ENCODE measurements around the gene DEGS2. TPM values are rescaled to one million over a fixed set of nuclear protein-coding genes. Genes with fewer than 3 reads are reported as not detected.
"Not testable (repeated sequence)": the region's sequence is repeated elsewhere in the genome, so short reads cannot be mapped to it uniquely, and the experiment has no call there.

Gene DEGS2
- total and polyA plus RNA-seq, 8 donors, result 1.2 to 53.0 (median 13.5) TPM

GRCh38 chr14:100159865-100160533 is 554 bp upstream of the DEGS2 start:
- 7 to 26% (median 8%) methylated on average over 11 to 39 of the region's 39 CpGs for WGBS, 5 donors
- H3K9me3 ChIP-seq, result peaks cover 2% of the 10 kb centered on the region in 4 donors
- DNase-seq, result no peak

GRCh38 chr14:100158566-100159093 is 815 bp downstream of the DEGS2 start:
- H3K4me1 ChIP-seq, result peaks cover 34 to 49% (median 42%) of the 10 kb centered on the region in 4 donors
- intact Hi-C loops (cut with DNase I; ENCODE audit: low total_unique reads), result no loop called here
- no peaks in the 10 kb centered on the region for H3K36me3 ChIP-seq
- peaks cover 17 to 57% (median 26%) of the 10 kb centered on the region in 3 donors for H3K27me3 ChIP-seq
- TF ChIP-seq POLR2AphosphoS5 (IDR thresholded peaks at IDR 0.05) (no peak), POLR2A (IDR thresholded peaks at IDR 0.05) (no peak), EP300 (IDR thresholded peaks at IDR 0.05) (no peak), CTCF (IDR thresholded peaks at IDR 0.05) (no peak)
- H3K9me3 ChIP-seq, result peaks cover 7 to 11% (median 10%) of the 10 kb centered on the region in 4 donors
- H3K27ac ChIP-seq, result peak overlapping the region; percentile 77 to 93 (median 83)
- peak in 1 of 2 donors; percentile 40 for DNase-seq
- 5 to 18% (median 7%) methylated on average over 23 to 32 of the region's 32 CpGs for WGBS, 5 donors
- peak overlapping the region; percentile 46 to 74 (median 56) for H3K4me3 ChIP-seq

More at GRCh38 chr14:100159865-100160533, 554 bp upstream of the DEGS2 start:
- peaks cover 17 to 50% (median 26%) of the 10 kb centered on the region in 3 donors for H3K27me3 ChIP-seq
- H3K27ac ChIP-seq, result peak overlapping the region; percentile 24 to 85 (median 82)
- intact Hi-C loops (cut with DNase I; ENCODE audit: low total_unique reads), result no loop called here
- H3K36me3 ChIP-seq, result no peaks in the 10 kb centered on the region
- H3K4me3 ChIP-seq, result peak overlapping the region; percentile 46 to 74 (median 56)
- TF ChIP-seq EP300 (IDR thresholded peaks at IDR 0.05) (no peak), POLR2AphosphoS5 (IDR thresholded peaks at IDR 0.05) (no peak), POLR2A (IDR thresholded peaks at IDR 0.05) (no peak), CTCF (IDR thresholded peaks at IDR 0.05) (no peak)
- peaks cover 34 to 50% (median 42%) of the 10 kb centered on the region in 4 donors for H3K4me1 ChIP-seq

DNA sequence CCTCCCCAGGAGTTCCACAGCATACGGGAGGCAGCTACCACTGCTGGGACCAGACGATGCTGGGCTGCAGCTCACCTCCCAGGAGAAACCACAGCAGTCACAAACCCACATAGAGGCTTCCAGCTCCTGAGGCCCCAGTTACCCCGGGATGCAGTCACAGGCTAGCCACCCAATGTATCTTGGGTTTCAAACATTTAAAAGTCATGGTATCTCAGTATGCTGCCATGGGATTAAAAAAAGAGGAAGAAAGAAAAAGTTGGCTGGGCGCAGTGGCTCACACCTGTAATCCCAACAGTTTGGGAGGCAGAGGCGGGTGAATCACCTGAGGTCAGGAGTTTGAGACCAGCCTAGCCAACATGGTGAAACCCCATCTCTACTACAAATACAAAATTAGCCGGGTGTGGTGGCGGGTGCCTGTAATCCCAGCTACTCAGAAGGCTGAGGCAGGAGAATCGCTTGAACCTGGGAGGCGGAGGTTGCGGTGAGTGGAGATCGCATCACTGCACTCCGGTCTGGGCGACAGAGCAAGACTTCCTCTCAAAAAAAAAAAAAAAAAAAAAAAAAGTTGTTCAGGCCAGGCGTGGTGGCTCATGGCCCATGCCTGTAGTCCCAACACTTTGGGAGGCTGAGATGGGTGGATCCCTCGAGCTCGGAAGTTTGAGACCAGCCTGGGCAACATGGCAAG is 1.8 kb downstream of the DEGS2 start:
- H3K9me3 ChIP-seq, result peaks cover 7 to 11% (median 10%) of the 10 kb centered on the region in 4 donors
- H3K4me3 ChIP-seq, result peak overlapping the region in 1 of 4 donors; percentile 0
- peaks cover 17 to 57% (median 26%) of the 10 kb centered on the region in 3 donors for H3K27me3 ChIP-seq
- peaks cover 34 to 49% (median 44%) of the 10 kb centered on the region in 4 donors for H3K4me1 ChIP-seq
- DNase-seq; intact Hi-C loops (cut with DNase I; ENCODE audit: low total_unique reads); H3K36me3 ChIP-seq: not testable (repeated sequence)
- 77 to 83% (median 81%) methylated on average over 16 of the region's 16 CpGs for WGBS, 5 donors
- peak overlapping the region in 3 of 5 donors; percentile 66 to 78 (median 75) for H3K27ac ChIP-seq

- peaks cover 17 to 63% (median 26%) of the 10 kb centered on the region in 3 donors for H3K27me3 ChIP-seq
Measured at GRCh38 chr14:100156776-100157175, 2.7 kb downstream of the DEGS2 start.

More at GRCh38 chr14:100156776-100157175, 2.7 kb downstream of the DEGS2 start:
- WGBS, 5 donors, result 49 to 71% (median 54%) methylated on average over 5 to 6 of the region's 6 CpGs
- peaks cover 7 to 11% (median 10%) of the 10 kb centered on the region in 4 donors for H3K9me3 ChIP-seq
- no peak for DNase-seq
- intact Hi-C loops (cut with DNase I; ENCODE audit: low total_unique reads), result no loop called here
- peak overlapping the region in 1 of 4 donors; percentile 0 for H3K4me3 ChIP-seq
- peaks cover 34 to 49% (median 44%) of the 10 kb centered on the region in 4 donors for H3K4me1 ChIP-seq
- H3K27ac ChIP-seq, result peak overlapping the region; percentile 66 to 82 (median 78)
- no peak for TF ChIP-seq CTCF (IDR thresholded peaks at IDR 0.05)
- TF ChIP-seq EP300 (IDR thresholded peaks at IDR 0.05), result no peak
- TF ChIP-seq POLR2A (IDR thresholded peaks at IDR 0.05), result no peak
- no peak for TF ChIP-seq POLR2AphosphoS5 (IDR thresholded peaks at IDR 0.05)
- no peaks in the 10 kb centered on the region for H3K36me3 ChIP-seq
